GM23338 (cell line): ENCODE results near the gene JAZF1. TPM values are rescaled to one million over a fixed set of nuclear protein-coding genes. Genes with fewer than 3 reads are reported as not detected.
A peak's percentile ranks its signal among the peaks of the same experiment; 100 is the strongest.

ENCODE experiments used
- ATAC-seq: fragments of 200-7000 bp; cut with Tn5 transposase; 3 replicates; pipeline ENCODE4 v1.9.1; 2020
- DNase-seq: peaks from one replicate; pipeline ENCODE4 v3.0.0-alpha.2; 2015; ENCODE audit warnings: low spot score
- H2AFZ ChIP-seq: fragments of 200-600 bp; sonication (generic); 2 replicates; pipeline ENCODE4 v1.8.0; 2016; ENCODE audit warnings: antibody characterized with exemption, mild to moderate bottlenecking, moderate library complexity
- H3F3A ChIP-seq: fragments of 200-600 bp; sonication (generic); replicated peaks from 2 replicates; pipeline ENCODE4 v1.8.0; 2017; ENCODE audit warnings: antibody characterized with exemption, mixed run types, low read depth
- H3K27ac ChIP-seq: fragments of 200-600 bp; sonication (generic); 2 replicates; pipeline ENCODE4 v1.6.1; 2016; ENCODE audit warnings: low read depth
- H3K27me3 ChIP-seq: fragments of 200-600 bp; sonication (generic); 2 replicates; pipeline ENCODE4 v1.8.0; 2016; ENCODE audit warnings: mild to moderate bottlenecking, mixed run types, moderate library complexity; ENCODE audit not compliant: insufficient read depth
- H3K36me3 ChIP-seq: fragments of 200-600 bp; sonication (generic); 2 replicates; pipeline ENCODE4 v1.8.0; 2016; ENCODE audit warnings: mild to moderate bottlenecking; ENCODE audit not compliant: insufficient read depth
- H3K4me1 ChIP-seq: fragments of 200-600 bp; sonication (generic); 2 replicates; pipeline ENCODE4 v1.8.0; 2016; ENCODE audit warnings: mild to moderate bottlenecking, moderate library complexity; ENCODE audit not compliant: insufficient read depth
- H3K4me2 ChIP-seq: fragments of 200-600 bp; sonication (generic); 2 replicates; pipeline ENCODE4 v1.7.1; 2017; ENCODE audit warnings: mixed run types
- H3K4me3 ChIP-seq: fragments of 200-600 bp; sonication (generic); 2 replicates; pipeline ENCODE4 v1.6.1; 2016; ENCODE audit warnings: mixed run types
- H3K79me2 ChIP-seq: fragments of 200-600 bp; sonication (generic); replicated peaks from 2 replicates; pipeline ENCODE4 v1.8.0; 2017; ENCODE audit warnings: mild to moderate bottlenecking; ENCODE audit not compliant: insufficient read depth
- H3K9me2 ChIP-seq: fragments of 200-600 bp; sonication (generic); 2 replicates; pipeline ENCODE4 v1.8.0; 2017; ENCODE audit not compliant: insufficient read depth
- H4K20me1 ChIP-seq: fragments of 200-600 bp; sonication (generic); replicated peaks from 2 replicates; pipeline ENCODE4 v1.8.0; 2017; ENCODE audit warnings: mild to moderate bottlenecking; ENCODE audit not compliant: insufficient read depth
- H3K27ac Mint-ChIP-seq: 2 replicates; pipeline ENCODE4 v1.8.0; 2020; ENCODE audit warnings: inconsistent platforms, mild to moderate bottlenecking, moderate library complexity, mixed read lengths
- H3K27me3 Mint-ChIP-seq: 3 replicates; pipeline ENCODE4 v1.8.0; 2022; ENCODE audit warnings: low read depth, mild to moderate bottlenecking, moderate library complexity, mixed read lengths, inconsistent platforms; ENCODE audit not compliant: insufficient read depth, poor library complexity
- H3K36me3 Mint-ChIP-seq: 3 replicates; pipeline ENCODE4 v1.8.0; 2021; ENCODE audit warnings: low read depth, mild to moderate bottlenecking, inconsistent platforms, moderate library complexity, mixed read lengths
- H3K4me1 Mint-ChIP-seq: 3 replicates; pipeline ENCODE4 v1.8.0; 2020; ENCODE audit warnings: mild to moderate bottlenecking, inconsistent platforms, mixed read lengths
- H3K4me3 Mint-ChIP-seq: 3 replicates; pipeline ENCODE4 v1.8.0; 2021; ENCODE audit warnings: moderate library complexity, mild to moderate bottlenecking, inconsistent platforms, mixed read lengths
- H3K9me3 Mint-ChIP-seq: 3 replicates; pipeline ENCODE4 v1.8.0; 2020; ENCODE audit warnings: moderate library complexity, mild to moderate bottlenecking, inconsistent platforms, mixed read lengths
- CREB1 ChIP-seq: fragments of 250-450 bp; sonication (Bioruptor Pico); IDR thresholded peaks from 2 replicates; pipeline ENCODE4 v1.5.0; 2020; ENCODE audit warnings: low read depth, mild to moderate bottlenecking, moderate library complexity
- CTCF ChIP-seq, 2 experiments: fragments of 200-600 bp in 1 of 2; sonication (generic) in 1 of 2; conservative IDR thresholded peaks; 2 replicates each; pipeline versions ENCODE4 v1.5.1 to v1.6.1; 2016 to 2017; ENCODE audit warnings: antibody characterized with exemption in 2 of 2, low read depth in 2 of 2, mild to moderate bottlenecking in 2 of 2, moderate library complexity in 1 of 2
- ETS1 ChIP-seq: IDR thresholded peaks from 2 replicates; pipeline ENCODE4 v1.6.1; 2016; ENCODE audit warnings: antibody characterized with exemption
- EZH2 ChIP-seq: fragments of 200-600 bp; sonication (generic); IDR thresholded peaks from one replicate; pipeline ENCODE4 v1.8.0; 2017; ENCODE audit warnings: antibody characterized with exemption, mild to moderate bottlenecking, low read depth; ENCODE audit not compliant: unreplicated experiment
- EZH2phosphoT487 ChIP-seq: fragments of 200-600 bp; sonication (generic); IDR thresholded peaks from one replicate; pipeline ENCODE4 v1.8.1; 2018; ENCODE audit warnings: antibody characterized with exemption; ENCODE audit not compliant: unreplicated experiment
- NANOG ChIP-seq: IDR thresholded peaks from 2 replicates; pipeline ENCODE4 v1.6.1; 2016; ENCODE audit warnings: antibody characterized with exemption, borderline replicate concordance
- POLR2AphosphoS5 ChIP-seq: IDR thresholded peaks from 2 replicates; pipeline ENCODE4 v1.6.1; 2016; ENCODE audit warnings: antibody characterized with exemption, low read depth
- REST ChIP-seq: IDR thresholded peaks from one replicate; pipeline ENCODE4 v1.6.1; 2018; ENCODE audit warnings: antibody characterized with exemption; ENCODE audit not compliant: unreplicated experiment
- STAT1 ChIP-seq: IDR thresholded peaks from one replicate; pipeline ENCODE4 v1.6.1; 2016; ENCODE audit warnings: antibody characterized with exemption; ENCODE audit not compliant: unreplicated experiment
- ZNF114 ChIP-seq: fragments of 250-450 bp; sonication (Bioruptor Pico); IDR thresholded peaks from 2 replicates; pipeline ENCODE4 v1.5.0; 2020; ENCODE audit warnings: mild to moderate bottlenecking, moderate library complexity
- ZNF331 ChIP-seq: fragments of 250-450 bp; sonication (Bioruptor Pico); IDR thresholded peaks from 2 replicates; pipeline ENCODE4 v1.5.0; 2020; ENCODE audit warnings: low read depth, mild to moderate bottlenecking, moderate library complexity
- polyA plus RNA-seq: library from polyadenylated mRNA; unstranded; fragments of >200 nt; fragmentation: Nextera tagmentation; extraction: Ambion mirVana; gene quantifications from 2 replicates; pipeline ENCODE4 v1.2.1, GENCODE V29; 2016
- total RNA-seq: library from RNA; depleted of rRNA; stranded (reverse); fragments of >200 nt; shearing (Covaris generic); gene quantifications from 2 replicates; pipeline ENCODE4 v1.2.3, GENCODE V29; 2014
- TF ChIP-seq, protein P1 (sequence below): fragments of 250-450 bp; sonication (Bioruptor Pico); IDR thresholded peaks from 2 replicates; pipeline ENCODE4 v1.5.0; 2020; ENCODE audit warnings: mild to moderate bottlenecking, moderate library complexity

The JAZF1 gene
- total and polyA plus RNA-seq, 2 experiments from 2014 or later, result 12.2 to 22.2 TPM

GRCh38 chr7:28173531-28173930 lies 7.1 kb downstream of the JAZF1 start:
- H3K36me3 Mint-ChIP-seq, result no peaks in the 10 kb centered on the region
- H3F3A ChIP-seq, result no peaks in the 10 kb centered on the region
- DNase-seq (no peak), ATAC-seq (peak; percentile 20; the same call in 2 of the 3 replicates)
- H3K9me2 ChIP-seq, result no peaks in the 10 kb centered on the region
- H3K4me1 Mint-ChIP-seq, result peaks cover 56% of the 10 kb centered on the region
- no peak overlapping the region for H3K4me3 Mint-ChIP-seq
- H3K4me2 ChIP-seq, result no peak overlapping the region
- peaks cover 92% of the 10 kb centered on the region for H3K79me2 ChIP-seq
- H3K27ac ChIP-seq, result no peak overlapping the region
- peaks cover 1% of the 10 kb centered on the region for H3K27me3 Mint-ChIP-seq
- H4K20me1 ChIP-seq, result no peaks in the 10 kb centered on the region; the same call in 1 of the 2 replicates
- no peaks in the 10 kb centered on the region for H3K27me3 ChIP-seq
- no peaks in the 10 kb centered on the region for H3K36me3 ChIP-seq
- H2AFZ ChIP-seq, result no peak overlapping the region
- no peak overlapping the region for H3K27ac Mint-ChIP-seq
- H3K4me3 ChIP-seq, result no peak overlapping the region
- peaks cover 74% of the 10 kb centered on the region for H3K4me1 ChIP-seq
- no peaks in the 10 kb centered on the region for H3K9me3 Mint-ChIP-seq
- no peak for TF ChIP-seq ETS1
- TF ChIP-seq EZH2phosphoT487, result no peak
- no peak for TF ChIP-seq EZH2
- TF ChIP-seq POLR2AphosphoS5, result no peak
- no peak for TF ChIP-seq STAT1
- TF ChIP-seq REST, result no peak
- TF ChIP-seq, protein P1, sequence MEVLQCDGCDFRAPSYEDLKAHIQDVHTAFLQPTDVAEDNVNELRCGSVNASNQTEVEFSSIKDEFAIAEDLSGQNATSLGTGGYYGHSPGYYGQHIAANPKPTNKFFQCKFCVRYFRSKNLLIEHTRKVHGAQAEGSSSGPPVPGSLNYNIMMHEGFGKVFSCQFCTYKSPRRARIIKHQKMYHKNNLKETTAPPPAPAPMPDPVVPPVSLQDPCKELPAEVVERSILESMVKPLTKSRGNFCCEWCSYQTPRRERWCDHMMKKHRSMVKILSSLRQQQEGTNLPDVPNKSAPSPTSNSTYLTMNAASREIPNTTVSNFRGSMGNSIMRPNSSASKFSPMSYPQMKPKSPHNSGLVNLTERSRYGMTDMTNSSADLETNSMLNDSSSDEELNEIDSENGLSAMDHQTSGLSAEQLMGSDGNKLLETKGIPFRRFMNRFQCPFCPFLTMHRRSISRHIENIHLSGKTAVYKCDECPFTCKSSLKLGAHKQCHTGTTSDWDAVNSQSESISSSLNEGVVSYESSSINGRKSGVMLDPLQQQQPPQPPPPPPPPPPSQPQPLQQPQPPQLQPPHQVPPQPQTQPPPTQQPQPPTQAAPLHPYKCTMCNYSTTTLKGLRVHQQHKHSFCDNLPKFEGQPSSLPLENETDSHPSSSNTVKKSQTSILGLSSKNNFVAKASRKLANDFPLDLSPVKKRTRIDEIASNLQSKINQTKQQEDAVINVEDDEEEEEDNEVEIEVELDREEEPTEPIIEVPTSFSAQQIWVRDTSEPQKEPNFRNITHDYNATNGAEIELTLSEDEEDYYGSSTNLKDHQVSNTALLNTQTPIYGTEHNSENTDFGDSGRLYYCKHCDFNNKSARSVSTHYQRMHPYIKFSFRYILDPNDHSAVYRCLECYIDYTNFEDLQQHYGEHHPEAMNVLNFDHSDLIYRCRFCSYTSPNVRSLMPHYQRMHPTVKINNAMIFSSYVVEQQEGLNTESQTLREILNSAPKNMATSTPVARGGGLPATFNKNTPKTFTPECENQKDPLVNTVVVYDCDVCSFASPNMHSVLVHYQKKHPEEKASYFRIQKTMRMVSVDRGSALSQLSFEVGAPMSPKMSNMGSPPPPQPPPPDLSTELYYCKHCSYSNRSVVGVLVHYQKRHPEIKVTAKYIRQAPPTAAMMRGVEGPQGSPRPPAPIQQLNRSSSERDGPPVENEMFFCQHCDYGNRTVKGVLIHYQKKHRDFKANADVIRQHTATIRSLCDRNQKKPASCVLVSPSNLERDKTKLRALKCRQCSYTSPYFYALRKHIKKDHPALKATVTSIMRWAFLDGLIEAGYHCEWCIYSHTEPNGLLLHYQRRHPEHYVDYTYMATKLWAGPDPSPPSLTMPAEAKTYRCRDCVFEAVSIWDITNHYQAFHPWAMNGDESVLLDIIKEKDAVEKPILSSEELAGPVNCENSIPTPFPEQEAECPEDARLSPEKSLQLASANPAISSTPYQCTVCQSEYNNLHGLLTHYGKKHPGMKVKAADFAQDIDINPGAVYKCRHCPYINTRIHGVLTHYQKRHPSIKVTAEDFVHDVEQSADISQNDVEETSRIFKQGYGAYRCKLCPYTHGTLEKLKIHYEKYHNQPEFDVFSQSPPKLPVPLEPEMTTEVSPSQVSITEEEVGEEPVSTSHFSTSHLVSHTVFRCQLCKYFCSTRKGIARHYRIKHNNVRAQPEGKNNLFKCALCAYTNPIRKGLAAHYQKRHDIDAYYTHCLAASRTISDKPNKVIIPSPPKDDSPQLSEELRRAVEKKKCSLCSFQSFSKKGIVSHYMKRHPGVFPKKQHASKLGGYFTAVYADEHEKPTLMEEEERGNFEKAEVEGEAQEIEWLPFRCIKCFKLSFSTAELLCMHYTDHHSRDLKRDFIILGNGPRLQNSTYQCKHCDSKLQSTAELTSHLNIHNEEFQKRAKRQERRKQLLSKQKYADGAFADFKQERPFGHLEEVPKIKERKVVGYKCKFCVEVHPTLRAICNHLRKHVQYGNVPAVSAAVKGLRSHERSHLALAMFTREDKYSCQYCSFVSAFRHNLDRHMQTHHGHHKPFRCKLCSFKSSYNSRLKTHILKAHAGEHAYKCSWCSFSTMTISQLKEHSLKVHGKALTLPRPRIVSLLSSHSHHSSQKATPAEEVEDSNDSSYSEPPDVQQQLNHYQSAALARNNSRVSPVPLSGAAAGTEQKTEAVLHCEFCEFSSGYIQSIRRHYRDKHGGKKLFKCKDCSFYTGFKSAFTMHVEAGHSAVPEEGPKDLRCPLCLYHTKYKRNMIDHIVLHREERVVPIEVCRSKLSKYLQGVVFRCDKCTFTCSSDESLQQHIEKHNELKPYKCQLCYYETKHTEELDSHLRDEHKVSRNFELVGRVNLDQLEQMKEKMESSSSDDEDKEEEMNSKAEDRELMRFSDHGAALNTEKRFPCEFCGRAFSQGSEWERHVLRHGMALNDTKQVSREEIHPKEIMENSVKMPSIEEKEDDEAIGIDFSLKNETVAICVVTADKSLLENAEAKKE (CRISPR knock-in tag), result no peak
- no peak for TF ChIP-seq CREB1
- no peak for TF ChIP-seq CTCF (conservative IDR thresholded peaks at IDR 0.05; ENCODE audit: low read depth in 2 of 2)
- TF ChIP-seq ZNF331 (CRISPR knock-in tag), result no peak
- no peak for TF ChIP-seq NANOG
- no peak for TF ChIP-seq ZNF114 (CRISPR knock-in tag)
